ENCODE results near the gene CACNA1C.

The CACNA1C gene

DNA sequence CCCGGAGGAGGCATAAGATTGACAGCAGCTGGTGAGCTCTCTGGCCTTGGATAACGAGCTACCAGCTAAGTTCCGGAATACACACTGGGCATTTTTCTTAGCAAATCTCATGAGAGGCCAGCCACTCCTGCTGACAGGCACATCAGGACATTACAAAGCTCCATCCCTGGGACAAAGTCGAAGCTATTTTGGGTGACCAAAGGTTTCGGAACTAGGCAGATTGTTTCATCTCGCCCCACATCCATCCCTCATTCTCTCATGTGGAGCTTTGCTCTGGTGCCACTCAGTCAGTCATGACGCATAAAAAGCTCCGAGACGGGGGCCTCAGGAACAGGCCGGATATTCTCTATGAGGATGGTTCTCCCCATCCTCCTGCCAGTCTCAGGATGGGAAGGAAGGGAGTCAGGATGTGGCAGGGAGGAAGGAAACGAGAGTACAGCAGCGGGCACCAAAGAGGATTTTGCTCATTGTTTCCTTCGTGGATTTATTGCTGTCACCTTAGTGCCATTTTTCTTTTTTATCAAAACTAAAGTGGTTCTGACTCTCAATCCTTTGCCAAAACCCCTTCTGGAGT is 488.9 kb downstream of the CACNA1C start:
- DNase-seq, result no peak

DNA sequence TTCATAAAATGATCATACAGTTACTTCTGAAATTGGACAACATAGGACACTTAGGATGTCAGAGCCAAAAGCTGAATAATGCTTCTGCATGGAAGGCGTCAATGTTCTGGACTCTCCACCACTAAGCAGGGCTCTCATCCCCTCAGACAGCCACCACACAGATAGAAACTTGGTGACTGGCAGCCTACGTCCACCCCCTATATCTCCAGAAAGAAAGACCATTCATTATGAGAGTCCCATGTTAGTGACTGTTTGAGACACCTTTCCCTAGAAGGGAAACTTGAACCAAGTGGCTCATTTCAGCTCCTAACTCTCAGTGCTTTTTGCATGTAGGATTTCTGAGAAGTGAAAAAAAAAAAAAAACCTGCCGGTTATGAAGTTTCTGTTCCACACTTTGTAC is 491.0 kb downstream of the CACNA1C start:
- no peak for DNase-seq

DNA sequence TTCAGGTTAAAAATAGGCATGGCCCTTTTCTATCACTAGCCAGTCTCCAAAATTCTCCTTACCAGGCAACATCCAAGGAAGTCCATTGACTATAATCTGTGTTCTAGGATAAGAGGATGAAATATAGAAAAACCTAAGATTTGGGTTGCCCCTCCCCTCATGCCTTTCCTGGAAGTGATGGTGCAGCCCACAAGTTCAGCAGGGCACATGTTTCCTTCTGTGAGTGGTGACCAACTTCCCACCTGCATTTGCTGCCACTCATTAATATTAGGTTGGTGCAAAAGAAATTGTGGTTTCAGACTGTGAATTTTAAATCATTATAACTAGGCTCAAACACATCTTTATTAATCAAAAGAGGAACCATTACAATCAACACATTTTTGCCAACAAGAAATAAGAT is 491.4 kb downstream of the CACNA1C start:
- no peak for DNase-seq

DNA sequence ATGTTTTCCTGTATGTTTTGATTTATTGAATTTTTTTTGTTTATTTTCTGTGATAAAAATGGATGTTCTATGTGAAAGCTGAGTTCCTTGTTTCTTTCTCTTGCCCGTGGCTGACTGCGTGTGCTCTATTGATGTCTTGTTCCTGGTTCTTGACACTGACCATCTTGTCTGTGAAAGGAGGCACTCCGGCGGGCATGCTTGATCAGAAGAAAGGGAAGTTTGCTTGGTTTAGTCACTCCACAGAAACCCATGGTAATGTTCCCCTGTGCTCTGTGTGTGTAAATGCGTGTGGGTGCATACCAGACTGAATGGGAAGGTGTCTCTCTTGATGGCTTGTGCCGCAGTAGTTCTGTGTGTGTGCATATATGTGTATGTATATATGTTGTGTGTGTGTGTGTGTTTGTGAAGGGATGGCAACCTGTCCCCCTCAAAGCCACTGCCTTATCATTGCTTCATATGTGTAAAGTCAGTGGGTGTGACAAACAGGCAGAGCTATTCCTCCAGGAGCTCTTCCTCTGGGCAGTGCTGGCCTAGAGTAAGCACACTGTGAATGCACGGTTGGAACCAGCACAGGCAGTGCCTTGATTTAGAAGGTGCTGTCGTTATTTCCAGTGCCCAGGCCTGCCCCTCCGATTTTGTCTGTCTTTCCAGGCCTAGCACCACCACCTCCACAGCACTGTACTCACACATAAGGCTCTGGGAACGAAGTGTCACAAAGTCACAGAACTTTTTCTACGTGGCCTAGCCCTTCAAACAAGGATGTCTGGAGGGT is 494.7 kb downstream of the CACNA1C start:
- DNase-seq, result no peak

DNA sequence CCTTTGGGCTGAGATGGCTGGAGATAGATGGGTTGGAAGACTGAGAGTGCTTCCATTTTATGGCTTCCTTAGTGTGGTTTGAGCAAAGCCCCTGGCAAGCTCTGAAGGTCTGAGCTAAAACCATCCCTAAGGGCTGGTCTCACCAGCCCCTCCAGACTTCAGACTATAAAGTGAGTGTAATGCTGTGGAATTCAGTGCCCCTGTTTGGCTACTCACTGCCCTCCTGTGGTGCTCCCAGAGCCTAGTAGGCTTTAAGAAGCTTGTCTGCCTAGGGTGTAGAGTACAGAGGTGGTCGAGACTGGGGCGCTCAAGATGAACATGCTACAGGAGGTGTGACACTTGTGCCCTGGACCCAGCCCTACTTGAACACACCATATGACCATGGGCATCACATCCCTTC is 495.3 kb downstream of the CACNA1C start:
- DNase-seq, result no peak

DNA sequence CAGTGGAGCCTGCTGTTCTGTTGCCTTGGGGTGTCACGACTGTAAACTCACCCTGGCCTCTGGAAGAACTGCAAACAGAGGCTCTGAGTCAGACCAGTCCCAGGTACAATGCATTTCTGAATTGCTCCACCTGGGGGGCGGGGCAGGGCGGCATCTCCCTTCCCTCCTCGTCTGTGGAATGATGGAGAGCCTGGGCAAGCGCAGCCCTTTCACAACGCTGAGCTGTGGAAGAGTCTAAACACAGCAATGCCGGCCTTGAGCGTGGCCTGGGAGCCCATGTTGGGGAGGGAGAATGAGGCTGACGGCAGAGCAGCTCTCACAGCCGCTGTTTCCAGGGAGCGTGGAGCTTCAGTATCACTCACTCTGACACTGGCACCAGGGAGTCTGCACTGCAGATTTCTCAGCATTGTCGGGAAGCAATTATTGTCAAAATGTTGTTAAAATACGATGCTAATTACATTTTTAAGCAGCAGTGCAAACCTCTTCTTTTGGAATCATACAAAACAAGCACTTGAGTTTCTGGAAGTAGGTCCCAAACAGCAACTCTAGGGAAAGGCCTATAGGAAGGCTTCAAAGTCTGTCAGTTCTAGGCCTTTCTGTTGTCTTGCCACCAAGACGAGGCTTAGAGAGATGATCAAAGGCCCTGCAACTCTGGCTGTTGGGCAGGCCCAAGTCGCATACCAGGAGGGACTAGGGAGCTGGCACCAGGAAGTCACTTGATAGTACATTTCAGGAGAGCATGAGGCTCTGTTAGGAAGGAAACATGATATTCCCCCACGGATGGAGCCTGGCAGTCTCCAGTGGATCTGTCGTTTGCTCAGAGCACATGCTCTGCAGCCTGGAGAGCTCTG is 498.0 kb downstream of the CACNA1C start:
- DNase-seq, result no peak

DNA sequence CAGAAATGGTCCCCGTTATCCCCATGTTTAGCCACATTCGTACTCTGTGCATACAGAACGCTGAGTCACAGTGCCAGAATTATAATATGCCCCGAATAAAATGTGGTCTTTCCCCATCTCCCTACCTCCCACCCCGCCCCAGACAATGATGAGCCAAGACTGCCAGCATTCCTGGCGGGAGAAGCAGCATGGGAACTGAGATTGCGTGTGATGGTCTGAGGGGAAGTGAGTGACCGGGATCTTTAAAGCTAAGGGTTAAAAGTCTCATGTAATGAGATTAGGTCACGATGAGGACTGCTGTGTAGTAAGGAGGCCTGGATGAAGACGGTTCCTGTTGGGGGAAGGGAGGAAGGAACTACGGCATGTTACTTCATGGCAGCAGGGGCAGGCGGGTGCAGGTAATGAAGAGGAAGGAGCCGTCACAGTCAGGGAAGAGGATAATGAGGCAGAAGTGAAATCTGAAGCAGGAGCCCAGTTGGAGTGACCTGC is 498.7 kb downstream of the CACNA1C start:
- DNase-seq, result no peak

DNA sequence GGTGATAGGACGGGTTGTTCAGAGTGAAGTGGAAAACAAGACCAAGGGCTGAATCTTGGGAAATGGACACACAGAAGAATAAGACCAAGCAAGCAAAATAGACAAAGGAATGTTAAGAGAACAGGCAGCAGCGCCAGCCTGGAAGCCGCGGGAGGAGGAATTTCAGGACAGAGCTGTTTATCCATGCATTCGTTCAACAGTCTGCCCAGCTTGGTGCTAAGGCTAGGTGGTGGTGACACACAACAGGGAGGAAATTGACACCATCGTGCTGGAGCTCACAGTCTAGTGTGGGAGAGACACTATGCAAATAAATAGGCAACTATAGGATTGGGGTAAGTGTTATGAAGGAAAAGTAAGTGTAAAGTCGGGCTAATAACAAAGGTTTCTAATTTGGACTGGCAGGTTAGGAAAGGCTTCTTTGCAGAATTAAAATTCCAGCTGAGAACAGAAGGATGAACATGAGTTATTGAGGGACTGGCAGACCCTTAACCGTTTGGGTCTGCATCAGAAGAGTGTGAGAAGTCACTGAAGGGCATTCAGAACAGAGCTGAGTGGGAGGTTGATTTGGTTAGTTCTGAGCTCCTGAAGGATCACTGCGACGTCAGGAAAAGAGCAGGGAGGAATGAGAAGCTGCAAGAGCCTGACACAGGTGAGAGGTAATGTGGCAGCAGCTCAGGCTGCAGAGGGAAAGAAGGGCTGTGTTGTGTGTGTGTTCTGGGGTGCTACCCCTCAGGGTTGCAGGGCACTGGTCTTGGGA is 499.4 kb downstream of the CACNA1C start:
- DNase-seq, result no peak

DNA sequence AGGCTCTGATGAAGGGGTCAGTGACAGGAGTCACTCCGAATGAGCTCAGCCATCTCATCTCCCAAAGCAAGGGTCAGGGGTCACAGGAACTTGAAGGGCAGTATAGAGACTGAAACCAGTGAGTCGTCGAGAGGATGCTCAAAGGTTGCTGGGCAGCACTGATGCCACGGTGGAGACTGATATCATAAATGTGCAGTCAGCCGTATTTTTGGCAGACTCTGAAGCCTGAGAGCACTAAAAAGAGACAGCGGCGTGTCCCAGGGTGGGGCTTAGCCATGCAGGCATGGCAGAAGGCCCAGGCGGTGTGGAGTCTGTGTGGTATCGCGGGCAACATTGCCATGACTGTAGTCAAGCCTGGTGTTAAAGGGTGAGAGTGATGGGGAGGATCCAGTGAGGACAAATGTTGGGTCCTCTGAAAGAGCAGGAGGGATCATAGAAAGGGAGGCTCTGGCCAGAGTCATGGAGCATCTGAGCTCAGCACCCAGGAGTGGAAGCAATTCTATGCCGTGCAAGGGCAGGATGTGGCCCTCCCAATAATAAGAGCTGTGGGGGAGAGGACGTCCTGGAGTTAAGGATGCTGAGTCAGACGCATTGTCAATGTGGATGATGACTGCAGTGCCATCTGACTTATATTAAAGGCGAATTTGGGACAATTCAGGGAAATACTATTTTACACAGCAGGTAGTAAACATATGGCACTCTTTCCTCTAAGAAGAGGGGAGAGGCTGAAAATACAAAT is 500.8 kb downstream of the CACNA1C start:
- no peak for DNase-seq

DNA sequence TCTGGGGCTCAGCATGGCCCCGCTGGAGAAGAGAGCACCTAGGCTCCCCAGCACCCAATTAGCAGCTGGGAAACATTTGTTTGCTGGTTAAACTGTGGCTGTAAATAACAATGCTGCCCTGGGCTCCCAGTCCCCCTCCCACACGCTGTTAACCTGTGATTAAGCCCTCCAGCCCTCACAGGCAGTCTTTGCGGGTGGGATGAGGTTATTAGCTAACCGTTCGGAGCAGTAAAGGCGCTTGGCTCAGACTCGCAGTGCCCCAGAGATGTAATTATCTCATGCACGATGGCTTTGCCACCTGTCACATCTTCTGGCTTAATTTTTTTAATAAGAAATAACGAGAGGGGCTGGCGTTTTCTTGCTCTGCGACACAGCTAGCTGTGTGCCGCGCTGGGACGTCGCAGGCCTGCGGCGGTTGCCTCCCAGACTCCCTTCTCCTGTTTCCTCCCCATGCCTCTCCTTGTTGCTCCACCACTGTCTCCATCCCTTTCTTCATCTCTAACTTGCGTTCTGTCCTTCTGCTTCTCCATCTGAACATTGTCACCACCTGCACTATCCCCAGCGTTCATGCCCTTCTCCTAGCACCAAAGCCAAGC is 502.8 kb downstream of the CACNA1C start:
- DNase-seq, result no peak

DNA sequence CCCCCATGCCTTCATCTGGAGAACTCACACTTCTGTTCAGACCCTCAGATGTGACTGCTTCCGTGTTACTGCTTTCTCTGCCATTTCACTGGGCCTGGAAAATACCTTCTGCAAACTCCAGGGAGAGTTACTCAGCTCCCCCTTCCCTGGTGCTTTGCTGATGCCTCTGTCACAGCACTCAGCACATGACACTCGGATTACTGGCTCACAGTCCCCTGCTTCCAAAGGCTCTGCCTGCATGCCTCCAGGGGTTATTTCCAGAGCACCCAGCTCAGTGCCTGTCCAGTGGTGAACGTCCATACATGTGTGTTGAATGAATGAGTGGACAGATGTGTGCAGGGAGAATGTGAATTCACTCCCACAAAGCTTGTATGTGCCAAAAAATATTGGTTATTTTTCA is 504.8 kb downstream of the CACNA1C start:
- DNase-seq, result no peak

DNA sequence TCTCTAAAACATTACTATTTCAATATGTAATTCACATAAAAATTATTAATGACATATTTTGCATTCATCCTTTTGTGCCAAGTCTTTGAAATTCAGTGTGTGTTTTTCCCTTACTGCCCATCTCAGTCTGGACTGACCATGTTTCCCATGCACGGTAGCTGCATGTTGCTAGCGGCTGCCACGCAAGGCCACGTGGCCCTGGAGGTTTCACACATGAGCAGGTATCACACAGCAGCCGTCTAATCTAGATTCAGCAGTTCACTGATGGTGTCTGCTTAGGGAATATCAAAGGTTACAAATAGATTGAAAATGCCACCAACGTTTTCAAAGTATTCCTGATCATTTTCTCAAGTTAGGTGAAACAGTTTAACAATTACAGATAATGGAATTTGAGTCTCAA is 507.1 kb downstream of the CACNA1C start:
- no peak for DNase-seq

DNA sequence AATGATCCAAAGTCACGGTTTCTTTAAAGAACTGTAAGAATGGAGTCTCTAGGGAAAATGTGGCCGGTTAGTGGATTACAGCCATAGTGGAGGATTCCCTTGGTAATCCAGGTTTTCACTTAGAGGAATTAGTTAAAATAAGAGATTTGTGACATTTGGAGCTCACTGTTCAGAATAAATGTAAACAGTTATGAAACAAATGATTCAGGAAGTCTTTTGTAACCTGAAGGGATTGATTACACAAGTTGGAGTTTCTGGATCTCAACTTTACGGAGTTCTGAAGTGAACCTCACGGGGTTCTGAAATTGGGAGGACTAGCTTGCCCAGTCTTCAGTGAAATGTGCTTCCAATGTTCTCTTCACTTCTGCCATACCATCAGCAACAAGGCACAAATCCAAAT is 507.6 kb downstream of the CACNA1C start:
- no peak for DNase-seq

DNA sequence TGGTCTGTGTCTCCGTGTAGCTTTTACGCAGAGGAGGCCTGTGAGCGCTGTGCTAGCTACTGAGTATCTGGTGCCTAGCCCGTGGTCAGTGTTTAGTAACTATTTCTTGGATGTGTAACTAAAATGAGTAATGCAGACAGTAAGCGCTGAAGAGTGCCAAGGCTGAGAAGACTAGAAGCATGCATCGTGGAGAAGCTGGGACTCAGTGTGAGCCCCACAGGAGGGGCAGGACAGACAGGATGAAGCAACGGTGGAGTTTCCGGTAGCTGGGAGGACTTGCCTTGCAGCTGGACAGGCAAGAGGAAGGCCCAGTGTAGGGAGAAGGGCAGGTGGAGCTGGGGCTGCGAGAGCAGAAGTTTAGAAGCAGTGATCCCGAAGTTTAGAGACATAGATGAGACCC is 508.6 kb downstream of the CACNA1C start:
- DNase-seq, result no peak

DNA sequence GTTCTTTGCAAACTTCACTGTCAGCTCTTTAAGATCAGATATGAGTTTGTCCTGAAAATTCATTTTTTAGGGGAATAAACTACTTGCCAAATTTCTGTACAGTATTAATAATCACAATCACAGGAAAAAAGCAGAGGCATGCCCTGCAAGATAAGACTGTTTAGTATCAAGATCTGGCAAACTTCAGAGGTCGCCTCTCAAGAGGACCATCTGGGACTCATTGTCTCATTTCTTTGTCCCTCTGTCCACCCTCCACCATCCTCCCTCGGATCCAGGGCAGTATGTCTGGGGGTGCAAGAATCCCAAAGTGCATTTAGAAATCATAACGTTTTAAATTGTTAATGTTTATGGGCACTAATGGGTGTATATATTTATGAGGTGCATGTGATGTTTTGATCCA is 509.6 kb downstream of the CACNA1C start:
- no peak for DNase-seq

DNA sequence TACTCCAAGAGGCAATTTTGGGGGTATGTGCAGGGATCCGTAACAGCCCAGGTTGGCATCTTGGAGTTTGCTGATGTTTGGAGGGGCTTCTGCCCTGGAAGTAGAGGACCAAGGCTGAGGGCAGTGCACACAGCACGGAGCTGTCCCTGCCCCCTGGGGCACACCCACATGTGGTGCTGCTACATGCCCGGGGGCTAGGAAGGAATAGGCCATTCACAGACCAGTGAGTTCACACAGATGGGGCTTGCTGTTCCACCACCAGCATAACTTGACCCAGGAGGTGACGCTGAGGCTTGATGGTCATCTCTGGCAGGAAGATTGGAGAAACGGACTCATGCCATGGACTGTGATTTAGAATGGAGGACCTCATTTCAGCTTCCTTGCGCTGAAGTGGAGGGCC is 510.9 kb downstream of the CACNA1C start:
- no peak for DNase-seq

DNA sequence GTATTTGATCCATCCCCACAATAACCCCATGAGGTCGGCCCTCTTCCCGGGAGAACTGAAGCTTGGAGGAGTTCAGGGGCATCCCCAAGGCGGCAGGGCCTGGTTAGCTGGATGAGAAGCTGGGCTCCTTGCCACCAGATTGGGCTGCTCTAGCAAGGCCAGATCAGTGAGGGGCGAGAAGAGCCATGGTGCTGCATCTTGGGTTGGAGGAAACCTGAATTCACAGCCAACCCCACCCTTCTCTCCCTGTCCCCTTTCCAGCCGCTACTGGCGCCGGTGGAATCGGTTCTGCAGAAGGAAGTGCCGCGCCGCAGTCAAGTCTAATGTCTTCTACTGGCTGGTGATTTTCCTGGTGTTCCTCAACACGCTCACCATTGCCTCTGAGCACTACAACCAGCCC is 513.4 kb downstream of the CACNA1C start:
- DNase-seq, result no peak

DNA sequence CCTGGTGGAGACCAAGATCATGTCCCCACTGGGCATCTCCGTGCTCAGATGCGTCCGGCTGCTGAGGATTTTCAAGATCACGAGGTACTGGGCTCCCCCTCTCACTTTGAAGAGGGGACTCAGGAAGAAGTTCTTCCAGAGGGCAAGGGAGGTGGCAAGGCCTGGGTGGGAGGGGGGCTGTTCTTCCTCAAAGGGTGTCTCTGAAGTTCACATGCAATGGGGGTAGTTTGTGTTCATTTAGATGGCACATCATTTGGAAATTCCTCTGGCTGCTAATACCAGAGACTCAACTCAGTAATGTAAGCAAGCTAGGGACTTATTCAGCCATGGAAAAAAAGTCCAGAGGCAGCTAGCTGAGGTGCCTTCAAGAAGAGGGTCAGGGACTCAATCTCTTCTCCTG is 514.9 kb downstream of the CACNA1C start:
- no peak for DNase-seq

DNA sequence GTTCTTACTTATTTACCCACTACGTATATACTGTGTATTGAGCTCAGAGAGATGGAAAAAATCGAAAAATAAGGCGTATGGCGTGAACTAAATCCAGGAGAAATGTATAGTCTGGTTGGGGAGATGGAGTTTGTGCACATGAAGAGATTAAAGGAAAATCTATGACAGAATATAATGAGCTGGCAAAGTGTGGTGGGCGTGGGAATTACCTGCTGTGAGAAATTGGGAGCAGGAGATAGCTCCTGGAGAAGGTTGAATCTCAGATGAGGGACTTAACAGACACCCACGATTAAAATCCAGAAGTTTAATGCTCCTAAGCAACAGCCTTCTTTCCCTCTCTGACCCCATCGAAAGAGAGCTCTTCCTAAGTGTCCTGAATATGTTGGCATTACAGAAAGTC is 517.8 kb downstream of the CACNA1C start:
- no peak for DNase-seq

DNA sequence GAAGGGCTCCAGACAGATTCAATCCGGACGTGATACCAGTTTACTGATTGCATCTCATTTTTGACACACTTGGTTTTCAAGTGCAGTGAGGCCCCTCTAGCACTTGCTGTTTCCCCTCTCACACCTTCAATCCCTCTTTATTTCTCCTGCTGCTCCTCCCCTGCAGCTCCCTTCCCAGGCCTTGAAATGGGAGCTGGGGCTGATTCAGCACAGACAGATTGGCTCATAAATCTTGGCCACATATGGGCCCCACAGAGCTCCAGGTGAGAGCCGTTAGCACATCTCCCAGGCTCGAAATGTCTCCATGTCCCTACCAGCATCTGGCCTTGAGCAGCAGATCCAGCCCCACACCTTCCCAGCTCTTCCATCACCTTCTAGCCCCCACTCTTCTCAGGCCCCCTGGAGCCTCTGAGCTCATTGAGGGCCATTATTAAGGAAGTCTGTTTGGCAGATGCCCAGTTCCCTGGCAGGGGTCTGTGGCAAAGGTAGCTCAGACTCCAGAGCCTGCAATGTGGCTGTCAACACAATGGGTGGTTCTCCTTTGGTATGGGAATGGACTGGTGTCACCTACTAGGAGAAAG is 521.7 kb downstream of the CACNA1C start:
- DNase-seq, result no peak

DNA sequence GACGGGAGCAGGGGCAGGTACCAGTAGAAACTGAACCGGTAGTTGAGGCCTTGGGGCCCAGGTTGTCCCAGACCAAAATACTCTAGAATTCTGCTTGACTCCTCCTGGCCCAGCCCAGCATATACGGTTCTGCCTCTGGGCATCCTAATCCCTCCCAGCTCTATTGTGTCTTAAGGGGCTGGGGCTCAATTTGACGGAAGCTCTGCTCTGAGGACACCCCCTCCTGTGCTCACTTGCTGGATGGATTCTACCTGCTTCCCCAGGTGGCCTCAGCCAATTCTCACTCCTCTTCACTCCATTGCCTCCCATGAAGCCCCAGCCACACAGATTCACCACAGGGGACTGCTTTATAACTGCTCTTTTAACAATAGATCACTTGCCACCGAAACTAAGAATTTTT is 522.5 kb downstream of the CACNA1C start:
- DNase-seq, result no peak

DNA sequence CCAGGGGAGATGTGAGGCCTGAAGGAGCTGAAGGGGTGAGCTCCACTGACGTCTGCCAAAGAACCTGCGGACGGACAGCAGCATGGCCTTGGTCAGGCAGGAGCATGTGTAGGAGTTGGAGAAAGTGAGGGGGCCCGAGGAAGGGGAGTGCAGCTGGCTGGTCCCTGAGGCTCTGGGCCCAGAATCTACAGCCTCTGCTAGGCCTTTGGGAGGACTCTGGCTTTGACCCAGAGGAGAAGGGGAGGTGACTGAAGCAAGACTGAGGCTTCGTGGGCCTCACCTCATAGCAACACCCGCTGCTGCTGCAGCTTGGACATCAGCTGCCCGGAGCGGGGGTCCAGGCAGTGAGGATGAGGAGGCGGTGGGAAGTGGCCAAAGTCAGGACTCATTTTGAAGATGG is 525.4 kb downstream of the CACNA1C start:
- DNase-seq, result no peak

Measured in activated T-cell treated with anti-CD3 and anti-CD28 coated beads for 4 hours (primary cell).